Osteoblast (primary cell): Measurements from ENCODE around the gene ZSWIM6. TPM values are rescaled to one million over a fixed set of nuclear protein-coding genes. Genes with fewer than 3 reads are reported as not detected.
"Not testable (repeated sequence)": the region's sequence is repeated elsewhere in the genome, so short reads cannot be mapped to it uniquely, and the experiment has no call there.

Experiments used
- DNase-seq: peaks from one replicate; pipeline ENCODE4 v3.0.0; 2011; ENCODE audit warnings: low spot score, mixed read lengths; ENCODE audit not compliant: insufficient read length; ENCODE audit errors: missing footprints
- H2AFZ ChIP-seq: 2 replicates; pipeline ENCODE4 v1.6.0; 2011; ENCODE audit warnings: mild to moderate bottlenecking, low read length
- H3K27ac ChIP-seq: 2 replicates; pipeline ENCODE4 v1.5.1; 2011; ENCODE audit warnings: mild to moderate bottlenecking, low read depth, low read length, moderate library complexity
- H3K27me3 ChIP-seq: 2 replicates; pipeline ENCODE4 v1.6.0; 2012; ENCODE audit warnings: mild to moderate bottlenecking, control low read depth, inconsistent platforms, low read length, moderate library complexity; ENCODE audit not compliant: insufficient read depth
- H3K36me3 ChIP-seq: 2 replicates; pipeline ENCODE4 v1.5.1; 2011; ENCODE audit warnings: mild to moderate bottlenecking, low read length, control low read depth, moderate library complexity; ENCODE audit not compliant: insufficient read depth
- H3K4me1 ChIP-seq: 2 replicates; pipeline ENCODE4 v1.5.1; 2011; ENCODE audit warnings: mild to moderate bottlenecking, low read length, control low read depth, moderate library complexity; ENCODE audit not compliant: insufficient read depth
- H3K4me2 ChIP-seq: 2 replicates; pipeline ENCODE4 v1.6.0; 2011; ENCODE audit warnings: mild to moderate bottlenecking, low read length; ENCODE audit not compliant: insufficient read depth
- H3K4me3 ChIP-seq: fragments of 200-600 bp; sonication (generic); 3 replicates; pipeline ENCODE4 v1.5.1; 2012; ENCODE audit warnings: mild to moderate bottlenecking, low read length, inconsistent platforms; ENCODE audit not compliant: insufficient read depth
- H3K79me2 ChIP-seq: 2 replicates; pipeline ENCODE4 v1.6.0; 2012; ENCODE audit warnings: mild to moderate bottlenecking, low read length, control low read depth, inconsistent platforms; ENCODE audit not compliant: insufficient read depth
- H3K9me3 ChIP-seq: 2 replicates; pipeline ENCODE4 v1.5.1; 2011; ENCODE audit warnings: low read depth, low read length, control low read depth
- H4K20me1 ChIP-seq: 2 replicates; pipeline ENCODE4 v1.6.0; 2012; ENCODE audit warnings: mild to moderate bottlenecking, low read length, control low read depth; ENCODE audit not compliant: insufficient read depth
- CTCF ChIP-seq: IDR thresholded peaks from 2 replicates; pipeline ENCODE4 v1.5.1; 2011; ENCODE audit warnings: mild to moderate bottlenecking, low read depth, low read length, moderate library complexity; ENCODE audit errors: extremely low read depth
- total RNA-seq: library from RNA; depleted of rRNA; stranded (reverse); fragments of >200 nt; gene quantifications from 2 replicates; pipeline ENCODE4 v1.2.3, GENCODE V29; 2012

The ZSWIM6 gene
- total RNA-seq, 1 donor, result 10.5 TPM

- DNase-seq, result peak; percentile 68
- Histone ChIP-seq H4K20me1 (peaks cover 8% of the 10 kb centered on the region), H3K4me3 (peak overlapping the region; percentile 42)
Measured at GRCh38 chr5:61409568-61409967, 77.5 kb downstream of the ZSWIM6 start.

GRCh38 chr5:61410811-61411210 lies 78.8 kb downstream of the ZSWIM6 start:
- H3K4me1 ChIP-seq, result peaks cover 22% of the 10 kb centered on the region
- H4K20me1 ChIP-seq, result peaks cover 16% of the 10 kb centered on the region
- H2AFZ ChIP-seq, result no peak overlapping the region
- no peak for TF ChIP-seq CTCF
- H3K4me2 ChIP-seq, result no peak overlapping the region
- no peak overlapping the region for H3K4me3 ChIP-seq
- DNase-seq, result no peak
- no peaks in the 10 kb centered on the region for H3K36me3 ChIP-seq
- H3K79me2 ChIP-seq, result peaks cover 80% of the 10 kb centered on the region
- H3K27ac ChIP-seq, result peak overlapping the region; percentile 46
- no peaks in the 10 kb centered on the region for H3K9me3 ChIP-seq
- no peaks in the 10 kb centered on the region for H3K27me3 ChIP-seq

More at GRCh38 chr5:61409568-61409967, 77.5 kb downstream of the ZSWIM6 start:
- Histone ChIP-seq H3K9me3 (no peaks in the 10 kb centered on the region), H3K4me2 (peak overlapping the region; percentile 71), H2AFZ (peak overlapping the region; percentile 49), H3K27me3 (no peaks in the 10 kb centered on the region), H3K27ac (peak overlapping the region; percentile 100), H3K4me1 (peaks cover 20% of the 10 kb centered on the region), H3K79me2 (peaks cover 80% of the 10 kb centered on the region), H3K36me3 (no peaks in the 10 kb centered on the region)
- TF ChIP-seq CTCF, result no peak

GRCh38 chr5:61412361-61412760 lies 80.3 kb downstream of the ZSWIM6 start:
- Histone ChIP-seq H3K9me3 (no peaks in the 10 kb centered on the region), H3K36me3 (no peaks in the 10 kb centered on the region), H3K4me1 (peaks cover 29% of the 10 kb centered on the region), H4K20me1 (peaks cover 29% of the 10 kb centered on the region), H3K4me2 (no peak overlapping the region), H3K27ac (no peak overlapping the region), H3K4me3 (no peak overlapping the region), H3K27me3 (no peaks in the 10 kb centered on the region), H2AFZ (no peak overlapping the region), H3K79me2 (peaks cover 83% of the 10 kb centered on the region)
- no peak for DNase-seq
- no peak for TF ChIP-seq CTCF

GRCh38 chr5:61413205-61413604 lies 81.1 kb downstream of the ZSWIM6 start:
- H3K4me1 ChIP-seq, result peaks cover 25% of the 10 kb centered on the region
- H3K27ac ChIP-seq, H2AFZ ChIP-seq, DNase-seq, H3K4me3 ChIP-seq, H3K36me3 ChIP-seq, H3K9me3 ChIP-seq, H3K27me3 ChIP-seq, H3K4me2 ChIP-seq: not testable (repeated sequence)
- peaks cover 86% of the 10 kb centered on the region for H3K79me2 ChIP-seq
- peaks cover 35% of the 10 kb centered on the region for H4K20me1 ChIP-seq

- no peak overlapping the region for H3K27ac ChIP-seq
Measured at GRCh38 chr5:61414806-61415205, 82.7 kb downstream of the ZSWIM6 start.

More at GRCh38 chr5:61414806-61415205, 82.7 kb downstream of the ZSWIM6 start:
- no peak overlapping the region for H2AFZ ChIP-seq
- peaks cover 91% of the 10 kb centered on the region for H3K79me2 ChIP-seq
- H3K4me2 ChIP-seq, result no peak overlapping the region
- DNase-seq, result no peak
- H3K27me3 ChIP-seq, result no peaks in the 10 kb centered on the region
- no peak for TF ChIP-seq CTCF
- H3K36me3 ChIP-seq, result no peaks in the 10 kb centered on the region
- peaks cover 12% of the 10 kb centered on the region for H3K4me1 ChIP-seq
- H3K9me3 ChIP-seq, result no peaks in the 10 kb centered on the region
- H3K4me3 ChIP-seq, result no peak overlapping the region
- H4K20me1 ChIP-seq, result peaks cover 44% of the 10 kb centered on the region
